GM21390 (cell line): ENCODE data around the gene DDX47.
"Not testable (repeated sequence)": the region's sequence is repeated elsewhere in the genome, so short reads cannot be mapped to it uniquely, and the experiment has no call there.

Experiments used
- ATAC-seq: cut with Tn5 transposase; IDR thresholded peaks from one replicate; pipeline ENCODE4 v1.9.1; 2021; ENCODE audit not compliant: unreplicated experiment

DDX47 gene

DNA sequence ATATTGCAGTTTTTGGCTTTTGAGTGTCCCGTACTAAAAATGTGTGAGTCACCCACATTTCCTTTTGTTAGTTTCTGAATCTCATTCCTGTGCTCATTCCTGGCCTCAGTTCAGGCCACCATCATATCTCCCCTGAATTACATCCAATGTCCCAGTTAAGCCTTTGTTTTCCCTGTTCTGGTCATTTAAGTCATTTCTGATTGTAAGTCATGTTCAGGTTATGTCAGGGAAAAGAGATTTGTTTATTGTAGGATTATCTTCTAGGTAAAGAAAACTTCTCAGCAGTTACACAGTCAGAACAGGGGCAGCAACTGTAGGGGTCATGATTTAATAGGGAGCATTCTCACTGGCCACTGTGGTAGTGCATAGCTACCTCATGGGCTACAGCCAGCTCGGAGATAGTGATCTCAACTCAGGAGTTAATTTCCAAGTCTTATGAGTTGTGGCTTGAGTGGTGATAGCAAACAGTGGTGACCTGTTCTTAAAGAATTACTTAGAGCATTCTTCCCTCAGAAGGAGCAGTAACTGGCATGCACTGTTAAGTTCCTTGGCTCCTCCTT, 6.7 kb downstream of the DDX47 start:
- ATAC-seq, result no peak

GRCh38 chr12:12820376-12820775, 7.2 kb downstream of the DDX47 start:
- not testable (repeated sequence) for ATAC-seq

GRCh38 chr12:12821975-12822374, 8.8 kb downstream of the DDX47 start:
- ATAC-seq, result peak; percentile 76

DNA sequence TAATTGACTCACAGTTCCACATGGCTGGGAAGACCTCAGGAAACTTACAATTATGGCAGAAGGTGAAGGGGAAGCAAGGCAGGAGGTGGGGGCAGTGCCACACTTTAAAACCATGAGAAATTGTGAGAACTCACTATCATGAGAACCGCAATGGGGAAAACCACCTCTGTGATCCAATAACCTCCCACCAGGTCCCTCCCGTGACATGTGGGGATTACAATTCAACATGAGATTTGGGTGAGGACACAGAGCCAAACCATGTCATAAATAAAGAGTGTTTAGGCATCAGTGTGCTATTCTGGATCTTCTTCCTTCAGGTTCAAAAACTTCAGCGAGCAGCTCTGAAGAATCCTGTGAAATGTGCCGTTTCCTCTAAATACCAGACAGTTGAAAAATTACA, 9.7 kb downstream of the DDX47 start:
- no peak for ATAC-seq

- ATAC-seq, result no peak
These were observed 10.2 kb downstream of the DDX47 start for GRCh38 chr12:12823300-12823699.

DNA sequence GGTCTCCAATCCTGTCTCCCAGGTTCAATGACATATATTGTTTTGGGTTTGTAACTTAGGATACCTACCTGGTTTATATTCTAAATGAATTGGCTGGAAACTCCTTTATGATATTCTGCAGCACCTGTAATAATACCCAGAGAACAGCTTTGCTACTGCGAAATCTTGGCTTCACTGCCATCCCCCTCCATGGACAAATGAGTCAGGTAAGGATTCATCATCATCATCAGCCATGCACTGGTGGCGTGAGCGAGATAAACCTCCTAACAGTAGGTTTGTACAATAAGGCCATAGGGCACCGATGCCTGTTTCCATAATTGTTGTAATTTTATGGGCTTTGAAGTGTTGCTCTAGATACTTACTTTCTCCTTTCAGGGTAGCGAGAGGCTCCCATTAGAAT, 10.7 kb downstream of the DDX47 start:
- no peak for ATAC-seq

GRCh38 chr12:12835378-12836146, 22.4 kb downstream of the DDX47 start:
- ATAC-seq, result no peak

- ATAC-seq, result no peak
These were observed 23.4 kb downstream of the DDX47 start for GRCh38 chr12:12836571-12836970.

DNA sequence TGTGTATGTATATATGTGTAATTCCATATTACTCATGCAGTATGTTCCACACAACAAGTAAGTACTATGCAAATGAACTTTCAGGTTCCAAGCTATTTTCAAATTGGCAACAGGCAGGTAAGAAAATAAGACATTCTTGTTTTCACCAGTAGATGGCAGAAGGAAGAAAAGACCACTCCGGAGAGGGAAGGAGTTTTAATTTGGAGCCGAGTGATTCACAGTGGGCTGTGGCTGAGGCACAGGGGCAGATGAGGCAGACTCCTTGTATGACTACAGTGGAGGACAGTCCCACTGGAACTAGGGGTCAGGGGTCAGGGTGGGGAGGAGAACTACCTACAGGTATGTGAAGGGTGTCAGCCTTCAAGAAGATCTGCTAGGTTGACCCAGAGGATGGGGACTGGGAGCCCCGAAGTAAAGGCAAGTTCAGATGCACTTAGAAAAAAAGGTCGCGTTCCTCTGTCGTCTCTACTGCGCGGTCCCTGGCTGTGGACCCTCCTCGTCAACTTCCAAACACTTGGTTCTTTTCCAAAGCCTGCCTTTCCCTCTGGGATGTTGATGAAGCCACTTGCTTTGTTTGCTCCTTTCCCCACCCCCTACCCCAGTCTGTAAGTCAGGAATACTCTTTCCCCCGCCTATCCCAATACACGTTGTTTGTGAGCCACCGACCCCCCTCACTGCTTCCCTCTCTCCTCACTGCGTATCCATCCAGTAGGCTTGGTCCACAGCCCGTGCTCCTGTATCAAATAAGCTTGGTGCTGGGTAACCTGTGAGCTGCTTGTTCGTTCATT, 24.1 kb downstream of the DDX47 start:
- peak; percentile 71 for ATAC-seq

- ATAC-seq, result no peak
These were observed 24.6 kb downstream of the DDX47 start for GRCh38 chr12:12837813-12838153.

GRCh38 chr12:12839003-12839395, 25.9 kb downstream of the DDX47 start:
- ATAC-seq, result no peak

GRCh38 chr12:12839439-12839838, 26.3 kb downstream of the DDX47 start:
- ATAC-seq, result not testable (repeated sequence)

DNA sequence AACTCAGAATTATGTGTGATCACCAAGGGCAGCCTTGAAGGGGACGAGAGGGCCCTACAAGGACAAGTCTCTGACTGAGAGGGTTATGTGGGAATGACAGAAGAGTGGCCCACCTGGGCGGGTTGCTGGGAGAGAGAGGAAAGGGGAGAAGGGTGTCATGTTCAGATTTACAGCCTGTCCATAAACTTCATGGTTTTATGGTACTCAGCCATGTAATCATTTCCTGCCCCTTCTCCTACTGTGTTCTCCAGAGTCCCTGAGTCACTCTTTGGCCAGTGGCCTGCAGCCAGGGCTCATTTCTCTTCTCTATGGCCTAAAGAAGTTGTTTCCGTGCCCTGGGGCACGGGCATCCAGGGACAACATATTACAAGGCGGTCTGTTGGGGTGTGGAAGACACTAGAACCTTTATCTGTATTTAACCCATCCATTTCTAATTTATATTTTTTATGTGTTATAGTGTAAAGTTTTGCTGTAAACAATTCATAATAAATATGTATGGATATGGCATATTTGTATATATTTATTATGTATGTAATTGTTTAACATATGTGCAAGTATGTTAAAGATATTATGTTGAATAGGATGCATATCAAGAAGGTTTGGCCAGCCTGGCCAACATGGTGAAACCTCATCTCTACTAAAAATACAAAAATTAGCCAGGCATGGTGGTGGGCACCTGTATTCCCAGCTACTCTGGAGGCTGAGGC, 26.9 kb downstream of the DDX47 start:
- no peak for ATAC-seq

DNA sequence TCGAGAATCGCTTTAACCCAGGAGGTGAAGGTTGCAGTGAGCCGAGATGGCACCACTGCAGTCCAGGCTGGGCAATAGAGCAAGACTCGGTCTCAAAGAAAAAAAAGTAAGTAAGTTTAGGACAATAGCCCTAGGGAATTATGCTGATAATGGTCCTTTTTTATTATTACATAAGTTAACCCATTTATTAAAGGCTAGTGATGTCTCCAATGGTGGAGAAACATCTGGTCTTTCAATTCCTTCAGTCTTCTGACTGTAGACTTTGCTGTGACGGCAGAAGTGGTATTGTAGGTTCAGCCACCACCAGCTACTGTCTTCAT, 27.4 kb downstream of the DDX47 start:
- ATAC-seq, result no peak

DNA sequence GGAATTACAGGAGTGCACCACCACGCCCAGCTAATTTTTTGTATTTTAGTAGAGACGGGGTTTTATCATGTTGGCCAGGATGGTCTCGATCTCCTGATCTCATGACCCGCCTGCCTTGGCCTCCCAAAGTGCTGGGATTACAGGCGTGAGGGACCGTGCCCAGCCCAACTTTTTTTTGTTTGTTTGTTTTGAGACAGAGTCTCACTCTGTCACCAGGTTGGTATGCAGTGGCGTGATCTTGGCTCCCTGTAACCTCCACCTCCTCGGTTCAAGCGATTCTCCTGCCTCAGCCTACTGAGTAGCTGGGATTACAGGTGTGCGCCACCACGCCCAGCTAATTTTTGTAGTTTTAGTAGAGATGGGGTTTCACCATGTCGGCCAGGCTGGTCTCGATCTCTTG, 28.3 kb downstream of the DDX47 start:
- ATAC-seq, result not testable (repeated sequence)

- no peak for ATAC-seq
These were observed 32.7 kb downstream of the DDX47 start for GRCh38 chr12:12845794-12846243.

DNA sequence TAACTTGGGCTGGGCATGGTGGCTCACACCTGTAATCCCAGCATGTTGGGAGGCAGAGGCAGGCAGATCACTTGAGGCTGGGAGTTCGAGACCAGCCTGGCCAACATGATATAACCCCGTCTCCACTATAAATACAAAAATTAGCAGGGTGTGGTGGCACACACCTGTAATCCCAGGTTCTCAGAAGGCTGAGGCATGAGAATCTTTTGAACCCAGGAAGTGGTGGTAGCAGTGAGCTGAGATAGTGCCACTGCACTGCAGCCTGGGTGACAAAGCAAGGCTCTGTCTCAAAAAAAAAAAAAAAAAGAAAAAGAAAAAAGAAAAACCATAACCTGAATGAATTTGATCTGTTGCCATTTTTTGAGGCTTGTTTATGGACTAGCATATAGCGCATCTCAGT, 33.6 kb downstream of the DDX47 start:
- ATAC-seq, result not testable (repeated sequence)

GRCh38 chr12:12853435-12853834, 40.3 kb downstream of the DDX47 start:
- ATAC-seq, result no peak

DNA sequence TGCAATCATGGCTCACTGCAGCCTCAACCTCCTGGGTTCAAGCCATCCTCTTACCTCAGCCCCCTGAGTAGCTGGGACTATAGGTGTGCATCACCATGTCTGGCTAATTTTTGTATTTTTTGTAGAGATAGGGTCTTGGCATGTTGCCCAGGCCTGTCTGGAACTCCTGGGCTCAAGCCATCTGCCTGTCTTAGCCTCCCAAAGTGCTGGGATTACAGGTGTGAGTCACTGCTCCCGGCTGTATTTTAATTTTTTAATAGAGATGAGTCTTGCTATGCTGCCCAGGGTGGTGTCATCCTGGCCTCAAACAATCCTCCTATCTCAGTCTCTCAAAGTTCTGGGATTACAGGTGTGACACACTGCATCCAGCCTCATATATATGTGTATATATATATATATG, 46.5 kb downstream of the DDX47 start:
- ATAC-seq, result no peak

- no peak for ATAC-seq
These were observed 51.1 kb downstream of the DDX47 start for GRCh38 chr12:12864243-12864642.

DNA sequence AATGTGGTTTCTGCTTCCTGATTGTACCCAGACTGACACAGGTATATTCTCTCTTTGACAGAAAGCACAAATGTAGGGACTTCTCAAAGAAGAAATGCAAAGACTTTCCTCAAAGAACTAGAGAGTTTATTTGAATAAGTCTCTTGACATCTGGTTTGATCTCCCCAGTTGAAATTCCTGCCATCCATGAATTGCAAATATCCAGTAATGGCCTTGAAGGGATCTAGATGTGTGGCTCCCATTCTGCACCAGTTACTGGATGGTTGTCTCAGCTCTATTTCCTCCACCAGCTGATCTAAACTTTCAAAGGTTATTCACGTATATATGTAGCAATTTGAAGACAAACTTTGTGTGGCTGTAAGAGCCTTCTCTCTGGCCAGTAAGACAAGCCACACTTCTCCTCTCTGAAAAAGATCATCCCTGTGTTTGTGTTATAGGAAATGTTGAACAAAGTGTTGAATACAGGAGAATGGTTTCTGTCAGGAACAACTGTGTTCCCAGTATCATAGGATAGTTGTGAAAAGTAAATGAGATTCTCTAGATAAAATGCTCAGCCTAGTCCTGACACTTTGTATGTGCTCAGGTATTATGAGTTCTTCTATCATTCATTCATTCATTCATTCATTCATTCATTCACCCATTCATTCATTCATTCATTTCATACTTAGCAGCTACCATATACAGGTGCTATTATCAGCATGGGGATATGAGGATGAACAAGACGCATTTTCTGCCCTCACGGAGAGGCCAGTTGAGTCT, 55.5 kb downstream of the DDX47 start:
- ATAC-seq, result no peak
